ENCODE measurements around the gene APOB.
A peak's percentile ranks its signal among the peaks of the same experiment; 100 is the strongest.

The APOB gene

GRCh38 chr2:21044694-21045371 is 960 bp upstream of the APOB start:
- DNase-seq: no peak

GRCh38 chr2:21042958-21043743 is 722 bp downstream of the APOB start:
- peak; percentile 89 for DNase-seq

GRCh38 chr2:21042708-21042957 is 1.2 kb downstream of the APOB start:
- DNase-seq: no peak

- DNase-seq: no peak
Observed at GRCh38 chr2:21041943-21042707, 1.7 kb downstream of the APOB start.

GRCh38 chr2:21041462-21041861 is 2.4 kb downstream of the APOB start:
- DNase-seq: no peak

- no peak for DNase-seq
Observed at GRCh38 chr2:21040468-21041377, 3.1 kb downstream of the APOB start.

GRCh38 chr2:21039979-21040467 is 3.9 kb downstream of the APOB start:
- no peak for DNase-seq

- no peak for DNase-seq
Observed at GRCh38 chr2:21039080-21039556, 4.8 kb downstream of the APOB start.

GRCh38 chr2:21038403-21039073 is 5.3 kb downstream of the APOB start:
- no peak for DNase-seq

- no peak for DNase-seq
Observed at GRCh38 chr2:21037671-21038108, 6.2 kb downstream of the APOB start.

- no peak for DNase-seq
Observed at GRCh38 chr2:21036708-21037670, 6.9 kb downstream of the APOB start.

- DNase-seq: no peak
Observed at GRCh38 chr2:21035974-21036707, 7.7 kb downstream of the APOB start.

- no peak for DNase-seq
Observed at GRCh38 chr2:21035282-21035973, 8.4 kb downstream of the APOB start.

- no peak for DNase-seq
Observed at GRCh38 chr2:21034972-21035279, 8.9 kb downstream of the APOB start.

GRCh38 chr2:21034156-21034971 is 9.5 kb downstream of the APOB start:
- DNase-seq: no peak

- no peak for DNase-seq
Observed at GRCh38 chr2:21033237-21034155, 10.4 kb downstream of the APOB start.
